Breast epithelium (tissue), 3 donors: ENCODE measurements around the gene TMC3.

Source experiments
- CTCF ChIP-seq, 3 donors: fragments of 450-650 bp; IDR thresholded peaks; one replicate each; pipeline ENCODE4 v1.5.1; 2016 to 2017; ENCODE audit warnings: antibody characterized with exemption in 3 of 3, mild to moderate bottlenecking in 3 of 3, moderate library complexity in 3 of 3
- POLR2AphosphoS5 ChIP-seq, 3 donors: sonication (generic); formaldehyde crosslinking; IDR thresholded peaks; one replicate each; pipeline ENCODE4 v1.6.1; 2017; ENCODE audit warnings: antibody characterized with exemption in 3 of 3

DNA sequence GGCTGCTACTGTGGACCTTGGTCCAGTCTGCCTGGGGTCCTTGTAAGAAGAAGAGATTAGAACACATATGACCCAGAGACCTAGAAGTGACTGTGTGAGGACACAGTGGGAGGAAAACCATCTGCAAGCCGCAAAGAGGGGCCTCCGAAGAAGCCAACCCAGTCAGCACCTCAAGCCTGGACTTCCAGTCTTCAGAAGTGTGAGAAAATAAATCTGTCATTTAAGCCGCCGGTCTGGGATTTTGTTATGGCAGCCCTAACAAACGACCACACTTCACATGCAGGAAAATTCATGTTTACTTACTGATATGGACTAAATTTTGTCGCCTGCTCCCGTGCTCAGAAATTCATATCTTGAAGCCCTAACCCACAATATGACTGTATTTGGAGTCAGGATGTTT lies 44.4 kb upstream of the TMC3 start:
- TF ChIP-seq CTCF (IDR thresholded peaks at IDR 0.05) (no peak), POLR2AphosphoS5 (IDR thresholded peaks at IDR 0.05) (no peak)
